Measurements from ENCODE around the gene GOLGA3.

The GOLGA3 gene

DNA sequence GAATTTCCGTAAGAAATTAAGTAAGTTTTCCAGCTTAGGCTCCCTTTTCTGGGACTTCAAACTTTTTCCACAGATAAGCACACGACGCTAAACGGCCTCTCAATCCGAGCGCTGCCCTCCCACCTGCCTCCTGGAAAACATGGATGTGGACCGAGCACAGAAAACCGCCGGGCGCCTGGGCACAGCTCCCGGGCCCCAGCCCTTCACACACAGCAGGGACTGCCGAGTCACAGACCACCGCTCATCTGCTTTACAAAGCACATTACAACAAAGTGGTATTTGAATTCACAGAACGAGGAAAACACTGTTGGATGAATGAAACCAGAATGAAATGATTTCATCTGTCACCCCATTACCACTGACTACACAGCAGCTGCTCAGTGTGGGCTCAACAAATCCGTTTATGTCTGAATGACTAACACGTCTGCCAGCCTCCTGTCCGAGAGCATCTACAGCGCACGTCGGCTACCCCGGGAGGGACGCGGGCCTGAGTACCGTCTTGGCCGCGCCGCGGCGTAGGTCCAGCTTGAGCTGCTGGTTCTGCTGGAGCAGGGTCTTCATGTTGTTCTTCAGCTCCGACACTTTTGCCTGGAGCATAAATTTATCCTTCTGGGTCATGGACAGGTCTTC, 53.9 kb downstream of the GOLGA3 start:
- H3K9me3 ChIP-seq (replicated peaks; ENCODE audit: low read length) = no peaks in the 10 kb centered on the region
- peaks cover 81% of the 10 kb centered on the region for H3K36me3 ChIP-seq (ENCODE audit: insufficient read depth, low read length)
- peaks cover 7% of the 10 kb centered on the region for H3K4me1 ChIP-seq (ENCODE audit: control insufficient read depth, insufficient read depth, low read length)
- no peaks in the 10 kb centered on the region for H3K27me3 ChIP-seq (ENCODE audit: control insufficient read depth, insufficient read depth, low read length)
- H3K4me3 ChIP-seq (ENCODE audit: low read length) = no peak overlapping the region
- H3K4me2 ChIP-seq (ENCODE audit: low read length) = no peak overlapping the region
- no peak overlapping the region for H3K9ac ChIP-seq (ENCODE audit: low read depth, low read length)

DNA sequence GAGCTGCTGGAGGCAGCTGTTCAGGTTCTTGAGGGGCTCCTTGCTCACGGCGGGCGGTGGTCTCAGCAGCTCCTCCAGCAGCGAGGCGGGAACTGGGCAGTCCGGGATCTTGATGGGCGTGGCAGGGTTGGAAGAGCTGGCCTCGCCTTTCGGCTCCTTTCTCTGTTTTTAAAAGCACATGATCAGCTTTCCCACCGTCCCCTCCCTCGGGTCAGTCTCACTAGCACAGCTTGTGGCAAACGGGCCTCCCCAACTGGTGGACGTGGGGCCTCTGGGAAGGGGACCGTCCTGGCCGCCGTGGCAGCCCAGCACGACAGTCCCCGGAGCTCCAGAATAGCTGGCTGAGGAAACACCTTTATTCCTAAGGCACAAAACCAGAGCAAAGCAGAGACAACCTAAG, 54.5 kb downstream of the GOLGA3 start:
- no peak overlapping the region for H3K4me3 ChIP-seq (ENCODE audit: low read length)
- peaks cover 83% of the 10 kb centered on the region for H3K36me3 ChIP-seq (ENCODE audit: insufficient read depth, low read length)
- H3K4me1 ChIP-seq (ENCODE audit: control insufficient read depth, insufficient read depth, low read length) = peaks cover 7% of the 10 kb centered on the region
- no peaks in the 10 kb centered on the region for H3K9me3 ChIP-seq (replicated peaks; ENCODE audit: low read length)
- no peaks in the 10 kb centered on the region for H3K27me3 ChIP-seq (ENCODE audit: control insufficient read depth, insufficient read depth, low read length)
- no peak overlapping the region for H3K9ac ChIP-seq (ENCODE audit: low read depth, low read length)
- H3K4me2 ChIP-seq (ENCODE audit: low read length) = no peak overlapping the region

DNA sequence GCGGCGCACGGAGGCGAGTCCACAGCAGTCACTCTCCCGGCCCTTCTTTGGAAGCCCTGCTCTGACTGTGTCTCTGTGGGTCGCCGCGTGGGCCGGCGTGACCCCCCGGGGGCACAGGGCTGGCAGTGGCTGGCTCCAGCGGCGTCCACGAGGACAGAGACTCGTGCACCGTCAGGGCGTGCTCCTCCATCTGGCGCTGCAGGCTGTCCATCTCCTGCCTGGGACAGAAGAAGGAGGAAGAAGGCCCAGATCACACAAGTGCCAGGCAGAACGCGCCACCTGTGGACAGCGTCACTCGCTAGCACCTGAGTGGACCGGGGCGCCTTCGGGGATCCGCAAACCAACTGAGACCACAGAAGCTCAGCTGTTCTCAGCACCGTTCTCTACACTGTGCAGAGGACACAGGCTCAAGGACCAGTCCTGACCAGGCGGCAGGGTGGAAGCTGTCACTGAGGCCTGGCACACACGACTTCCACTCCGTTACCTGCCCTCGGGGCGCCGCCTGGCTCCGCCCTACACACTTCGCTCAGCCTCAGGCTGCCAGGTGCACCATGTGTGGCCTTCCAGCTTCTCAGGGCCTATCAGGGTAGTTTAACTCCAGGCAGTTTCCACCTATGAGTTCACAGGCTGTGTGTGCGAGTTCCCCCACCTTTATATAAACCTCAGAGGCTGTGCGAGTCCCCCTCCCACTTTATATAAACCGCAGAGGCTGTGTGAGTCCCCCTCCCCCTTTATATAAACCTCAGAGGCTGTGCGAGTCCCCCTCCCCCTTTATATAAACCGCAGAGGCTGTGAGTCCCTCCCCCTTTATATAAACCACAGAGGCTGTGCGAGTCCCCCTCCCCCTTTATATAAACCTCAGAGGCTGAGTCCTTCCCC, 55.4 kb downstream of the GOLGA3 start:
- peaks cover 14% of the 10 kb centered on the region for H3K4me1 ChIP-seq (ENCODE audit: control insufficient read depth, insufficient read depth, low read length)
- no peaks in the 10 kb centered on the region for H3K9me3 ChIP-seq (replicated peaks; ENCODE audit: low read length)
- no peak overlapping the region for H3K9ac ChIP-seq (ENCODE audit: low read depth, low read length)
- H3K36me3 ChIP-seq (ENCODE audit: insufficient read depth, low read length) = peaks cover 84% of the 10 kb centered on the region
- H3K4me3 ChIP-seq (ENCODE audit: low read length) = no peak overlapping the region
- H3K27me3 ChIP-seq (ENCODE audit: control insufficient read depth, insufficient read depth, low read length) = no peaks in the 10 kb centered on the region
- no peak overlapping the region for H3K4me2 ChIP-seq (ENCODE audit: low read length)

DNA sequence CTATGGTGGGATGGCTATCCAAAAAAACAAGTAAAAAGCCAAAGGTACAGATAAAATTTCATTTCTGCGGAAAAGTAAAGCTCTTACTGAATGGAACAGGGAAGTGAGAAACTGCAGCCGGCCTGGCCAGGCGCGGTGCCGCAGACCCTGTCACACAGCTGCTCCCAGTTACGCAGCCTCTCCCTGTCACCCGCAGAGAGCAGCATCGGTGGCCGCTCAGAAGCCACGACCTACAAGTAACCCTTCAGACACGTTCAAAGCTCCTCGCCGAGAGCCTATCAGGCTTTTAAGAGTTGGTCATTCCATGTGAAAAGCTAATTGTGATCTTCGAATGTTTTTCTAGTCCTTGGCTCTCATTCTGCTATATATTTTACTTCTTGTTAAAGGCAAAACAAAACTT, 56.1 kb downstream of the GOLGA3 start:
- H3K4me1 ChIP-seq (ENCODE audit: control insufficient read depth, insufficient read depth, low read length) = peaks cover 17% of the 10 kb centered on the region
- H3K36me3 ChIP-seq (ENCODE audit: insufficient read depth, low read length) = peaks cover 81% of the 10 kb centered on the region
- no peaks in the 10 kb centered on the region for H3K9me3 ChIP-seq (replicated peaks; ENCODE audit: low read length)
- H3K9ac ChIP-seq (ENCODE audit: low read depth, low read length) = no peak overlapping the region
- no peaks in the 10 kb centered on the region for H3K27me3 ChIP-seq (ENCODE audit: control insufficient read depth, insufficient read depth, low read length)
- no peak overlapping the region for H3K4me2 ChIP-seq (ENCODE audit: low read length)
- no peak overlapping the region for H3K4me3 ChIP-seq (ENCODE audit: low read length)

DNA sequence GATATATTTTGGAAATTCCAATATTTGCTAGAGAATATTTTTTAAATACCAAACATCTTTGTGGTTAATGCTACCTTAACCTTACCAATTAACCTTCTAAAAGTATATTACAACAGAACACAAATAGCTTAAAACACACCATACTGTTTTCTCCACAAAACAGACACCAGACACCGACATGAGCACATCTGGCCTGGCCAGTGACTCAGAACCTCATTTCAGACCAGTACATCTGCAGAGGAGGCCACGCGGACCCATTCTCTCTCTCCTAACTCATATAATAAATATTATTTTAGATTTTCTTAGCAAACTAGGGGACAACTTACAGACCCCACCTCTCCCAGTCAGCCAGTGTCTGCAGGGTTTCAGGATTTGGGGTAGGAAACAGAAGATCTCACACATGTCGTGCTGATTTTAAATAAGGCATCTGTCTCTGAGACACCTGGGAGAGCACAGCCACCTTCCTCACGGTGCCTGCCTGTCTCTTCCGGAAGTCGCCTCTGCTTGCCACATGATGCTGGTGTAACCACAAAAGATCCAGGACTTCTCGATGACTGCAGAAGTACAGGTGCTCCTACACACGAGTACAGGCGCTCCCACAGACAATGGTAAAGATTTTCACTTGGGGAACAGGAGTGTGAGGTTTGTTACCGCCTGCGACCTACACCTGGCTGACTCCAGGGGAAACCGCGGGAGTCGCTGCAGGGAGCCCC, 57.4 kb downstream of the GOLGA3 start:
- no peaks in the 10 kb centered on the region for H3K27me3 ChIP-seq (ENCODE audit: control insufficient read depth, insufficient read depth, low read length)
- no peaks in the 10 kb centered on the region for H3K9me3 ChIP-seq (replicated peaks; ENCODE audit: low read length)
- H3K9ac ChIP-seq (ENCODE audit: low read depth, low read length) = no peak overlapping the region
- H3K4me1 ChIP-seq (ENCODE audit: control insufficient read depth, insufficient read depth, low read length) = peaks cover 25% of the 10 kb centered on the region
- H3K36me3 ChIP-seq (ENCODE audit: insufficient read depth, low read length) = peaks cover 68% of the 10 kb centered on the region
- H3K4me2 ChIP-seq (ENCODE audit: low read length) = no peak overlapping the region
- H3K4me3 ChIP-seq (ENCODE audit: low read length) = no peak overlapping the region

DNA sequence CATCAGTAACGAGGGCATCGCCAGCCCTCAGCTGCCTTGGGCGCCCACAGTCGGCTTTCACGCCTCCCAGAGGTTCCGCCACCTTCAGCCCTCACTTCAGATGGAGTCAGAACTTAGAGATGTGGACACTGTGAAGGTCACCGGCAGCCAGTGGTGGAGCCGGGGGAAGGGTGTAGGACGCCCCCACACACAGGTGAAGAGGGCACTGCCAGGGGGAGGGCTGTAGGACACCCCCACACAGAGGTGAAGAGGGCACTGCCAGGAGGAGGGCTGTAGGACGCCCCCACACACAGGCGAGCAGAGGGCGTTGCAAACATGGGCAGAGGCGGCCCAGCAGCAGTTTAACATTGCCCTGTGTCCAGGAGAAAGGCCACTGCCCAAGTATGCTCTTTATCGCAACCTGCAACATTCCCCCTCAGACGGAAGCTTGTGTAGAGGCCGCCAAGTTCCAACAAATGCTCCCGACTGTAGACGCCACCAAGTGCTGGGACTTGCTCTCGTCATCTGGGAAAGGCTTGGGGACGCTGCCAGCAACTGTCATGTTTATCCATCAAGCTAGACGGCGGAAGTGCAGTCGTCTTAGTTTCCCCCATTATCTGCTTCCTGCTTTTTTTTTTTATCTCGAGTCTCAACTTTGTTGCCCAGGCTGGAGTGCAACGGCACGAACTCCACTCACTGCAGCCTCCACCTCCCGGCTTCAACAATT, 62.1 kb downstream of the GOLGA3 start:
- Histone ChIP-seq H3K36me3 (ENCODE audit: insufficient read depth, low read length) (peaks cover 22% of the 10 kb centered on the region), H3K9ac (ENCODE audit: low read depth, low read length) (no peak overlapping the region), H3K4me2 (ENCODE audit: low read length) (peak overlapping the region; percentile 17), H3K27me3 (ENCODE audit: control insufficient read depth, insufficient read depth, low read length) (no peaks in the 10 kb centered on the region), H3K4me1 (ENCODE audit: control insufficient read depth, insufficient read depth, low read length) (peaks cover 33% of the 10 kb centered on the region), H3K9me3 (replicated peaks; ENCODE audit: low read length) (no peaks in the 10 kb centered on the region), H3K4me3 (ENCODE audit: low read length) (peak overlapping the region; percentile 12)

DNA sequence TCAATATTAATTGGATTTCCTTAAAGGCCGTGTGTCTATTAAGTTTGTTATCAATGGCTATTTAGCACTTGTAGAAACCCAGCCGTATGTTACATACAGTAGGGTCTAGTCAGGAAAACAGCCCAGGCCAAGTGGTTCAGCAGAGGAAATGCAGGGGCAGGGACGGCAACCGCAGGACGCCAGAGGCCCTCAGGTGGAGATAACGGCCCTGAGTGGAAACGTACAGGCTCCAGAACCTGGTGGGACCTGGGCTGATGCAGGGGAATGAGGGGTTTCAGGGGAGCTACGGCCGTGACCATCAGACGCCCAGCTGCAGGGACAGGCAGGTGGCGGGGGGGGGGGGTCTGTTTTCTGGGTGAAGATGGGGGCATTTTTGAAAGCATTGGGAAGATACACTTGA, 63.3 kb downstream of the GOLGA3 start:
- no peaks in the 10 kb centered on the region for H3K9me3 ChIP-seq (replicated peaks; ENCODE audit: low read length)
- H3K9ac ChIP-seq (ENCODE audit: low read depth, low read length) = no peak overlapping the region
- peaks cover 16% of the 10 kb centered on the region for H3K36me3 ChIP-seq (ENCODE audit: insufficient read depth, low read length)
- H3K27me3 ChIP-seq (ENCODE audit: control insufficient read depth, insufficient read depth, low read length) = no peaks in the 10 kb centered on the region
- peaks cover 31% of the 10 kb centered on the region for H3K4me1 ChIP-seq (ENCODE audit: control insufficient read depth, insufficient read depth, low read length)
- H3K4me3 ChIP-seq (ENCODE audit: low read length) = no peak overlapping the region
- H3K4me2 ChIP-seq (ENCODE audit: low read length) = no peak overlapping the region

DNA sequence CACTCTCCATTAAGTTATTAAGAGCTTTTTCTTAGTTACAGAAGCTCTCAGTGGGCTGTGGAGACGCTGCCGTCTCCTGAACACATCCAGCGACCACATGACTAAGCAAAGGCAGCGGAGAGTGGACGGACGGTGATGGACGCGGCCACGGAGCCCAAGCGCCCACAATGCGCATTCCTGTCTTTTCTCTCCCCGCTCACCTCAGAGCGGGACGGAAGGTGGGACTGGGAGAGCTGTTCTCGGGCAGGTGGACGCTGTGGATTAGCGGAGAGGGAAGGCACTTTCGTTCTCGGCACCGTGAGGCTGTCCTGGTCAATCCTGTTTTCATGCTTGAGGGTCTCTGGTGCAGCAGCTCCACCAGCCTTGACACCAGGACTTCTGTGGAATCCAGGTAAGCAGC, 64.4 kb downstream of the GOLGA3 start:
- H3K9me3 ChIP-seq (replicated peaks; ENCODE audit: low read length) = no peaks in the 10 kb centered on the region
- no peak overlapping the region for H3K9ac ChIP-seq (ENCODE audit: low read depth, low read length)
- no peak overlapping the region for H3K4me2 ChIP-seq (ENCODE audit: low read length)
- peaks cover 8% of the 10 kb centered on the region for H3K36me3 ChIP-seq (ENCODE audit: insufficient read depth, low read length)
- no peak overlapping the region for H3K4me3 ChIP-seq (ENCODE audit: low read length)
- peaks cover 40% of the 10 kb centered on the region for H3K4me1 ChIP-seq (ENCODE audit: control insufficient read depth, insufficient read depth, low read length)
- H3K27me3 ChIP-seq (ENCODE audit: control insufficient read depth, insufficient read depth, low read length) = no peaks in the 10 kb centered on the region

DNA sequence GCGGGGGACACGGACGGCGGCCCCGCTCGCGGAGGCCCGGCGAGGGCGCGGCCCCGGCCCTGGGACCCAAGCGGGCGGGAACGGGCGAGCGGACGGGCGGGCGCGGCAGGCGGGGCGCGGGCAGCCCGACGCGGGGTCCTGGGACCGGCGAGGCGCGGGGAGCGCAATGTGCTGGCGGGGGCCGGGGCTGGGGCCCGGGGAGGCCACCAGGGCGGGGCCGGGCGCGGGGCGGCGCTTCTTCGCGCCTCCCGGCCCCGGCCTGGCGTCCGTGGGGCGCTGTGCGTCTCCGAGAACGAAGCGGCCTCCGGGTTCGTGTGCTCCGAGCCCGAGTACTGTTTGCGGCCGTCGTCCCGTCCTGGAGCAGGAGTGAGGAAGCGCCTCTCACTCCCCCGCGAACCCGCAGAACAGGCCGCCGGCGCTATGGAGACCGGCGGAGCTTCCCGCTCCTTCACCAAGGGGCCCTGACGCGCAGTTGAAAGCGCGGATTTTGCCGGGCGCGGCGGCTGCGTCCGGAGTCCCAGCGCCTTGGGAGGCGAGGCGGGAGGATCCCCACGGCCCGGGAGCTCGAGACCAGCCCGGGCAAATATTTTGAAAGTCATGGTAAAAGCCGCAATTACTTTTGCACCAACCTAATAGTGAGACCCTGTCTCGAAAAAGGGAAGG, 66.6 kb downstream of the GOLGA3 start:
- Histone ChIP-seq H3K27me3 (ENCODE audit: control insufficient read depth, insufficient read depth, low read length) (no peaks in the 10 kb centered on the region), H3K36me3 (ENCODE audit: insufficient read depth, low read length) (peaks cover 14% of the 10 kb centered on the region), H3K4me3 (ENCODE audit: low read length) (peak overlapping the region; percentile 93), H3K9me3 (replicated peaks; ENCODE audit: low read length) (no peaks in the 10 kb centered on the region), H3K4me1 (ENCODE audit: control insufficient read depth, insufficient read depth, low read length) (peaks cover 25% of the 10 kb centered on the region), H3K9ac (ENCODE audit: low read depth, low read length) (peak overlapping the region; percentile 94), H3K4me2 (ENCODE audit: low read length) (peak overlapping the region; percentile 98)

DNA sequence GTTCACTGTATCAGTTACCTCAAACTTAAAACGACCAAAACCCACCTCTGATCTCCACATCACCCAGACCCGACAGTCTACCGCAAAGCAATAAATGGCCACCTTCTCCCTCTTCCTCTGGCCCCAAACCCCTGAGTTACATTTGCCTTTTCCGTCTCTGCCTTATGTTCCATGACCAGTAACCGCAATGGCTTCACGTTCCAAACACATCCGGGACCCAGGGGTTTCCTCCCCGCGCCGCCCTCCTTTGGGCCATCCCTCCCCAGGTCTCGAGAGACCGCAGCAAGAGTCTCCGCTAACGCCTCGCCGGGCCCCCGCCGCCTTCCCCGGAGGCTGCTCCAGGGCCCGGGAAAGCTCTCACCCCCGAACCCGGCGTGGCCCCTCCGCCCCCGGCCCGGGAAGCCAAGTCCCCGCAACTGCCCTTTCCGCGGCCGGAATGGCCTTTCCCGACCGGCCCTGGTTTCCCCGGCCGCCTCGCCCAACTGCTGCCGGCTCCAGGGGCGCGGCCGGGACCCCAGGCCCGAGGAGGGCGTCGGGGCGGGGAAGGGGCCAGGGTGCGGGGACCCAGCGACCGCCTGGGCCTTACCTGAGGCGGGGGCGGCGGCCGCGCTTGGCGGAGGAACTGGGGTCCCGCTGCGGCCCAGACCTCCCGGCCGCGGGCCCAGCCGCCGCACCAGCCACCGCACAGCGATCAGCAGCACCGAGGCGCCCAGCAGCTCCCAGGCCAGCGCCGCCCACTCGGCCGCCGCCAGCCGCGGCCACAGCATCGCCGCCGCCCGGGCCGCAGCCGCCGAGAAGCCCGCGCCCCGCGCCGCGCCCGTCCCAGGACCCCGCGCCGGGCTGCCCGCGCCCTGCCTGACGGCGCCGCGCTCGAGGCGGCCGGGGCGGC, 67.4 kb downstream of the GOLGA3 start, which contains the start of gene ANKLE2:
ANKLE2 (minus strand) TSS at position 801 of the 889 bp plus-strand sequence; CDS start at position 767, 34 bp downstream.
- peaks cover 20% of the 10 kb centered on the region for H3K36me3 ChIP-seq (ENCODE audit: insufficient read depth, low read length)
- no peaks in the 10 kb centered on the region for H3K27me3 ChIP-seq (ENCODE audit: control insufficient read depth, insufficient read depth, low read length)
- peaks cover 18% of the 10 kb centered on the region for H3K4me1 ChIP-seq (ENCODE audit: control insufficient read depth, insufficient read depth, low read length)
- H3K4me3 ChIP-seq (ENCODE audit: low read length) = peak within 1 kb of the TSS; percentile 93
- peak within 1 kb of the TSS; percentile 98 for H3K4me2 ChIP-seq (ENCODE audit: low read length)
- no peaks in the 10 kb centered on the region for H3K9me3 ChIP-seq (replicated peaks; ENCODE audit: low read length)
- peak within 1 kb of the TSS; percentile 94 for H3K9ac ChIP-seq (ENCODE audit: low read depth, low read length)

Measured in skeletal muscle satellite cell (primary cell).